PC-9 (cell line): ENCODE data around the gene RTKN. TPM values are rescaled to one million over a fixed set of nuclear protein-coding genes. Genes with fewer than 3 reads are reported as not detected.
A peak's percentile ranks its signal among the peaks of the same experiment; 100 is the strongest.

ENCODE experiments used
- BruUV-seq: library from RNA; stranded (reverse); fragments of 400-500 nt; replicated peaks from 2 replicates; lab custom pipeline; 2021; lab: Mats Ljungman, UMichigan
- CTCF ChIA-PET: fragments of 300-600 bp; sonication (Branson Sonifier 250); formaldehyde crosslinking; loops from one replicate; lab custom pipeline; 2022; ENCODE audit warnings: antibody characterized with exemption; lab: Charles Lee
- POLR2A ChIA-PET: fragments of 300-600 bp; sonication (Branson Sonifier 250); formaldehyde crosslinking; loops from one replicate; lab custom pipeline; 2022; ENCODE audit warnings: antibody characterized with exemption; ENCODE audit not compliant: unreplicated experiment; lab: Charles Lee
- DNase-seq, 2 experiments: peaks; one replicate each; pipeline versions ENCODE4 v3.0.0 to v3.0.0-alpha.2; 2015 to 2022; ENCODE audit warnings: mixed read lengths in 1 of 2
- H2AFZ ChIP-seq: fragments of 200-600 bp; sonication (generic); 2 replicates; pipeline ENCODE4 v1.8.1; 2017; ENCODE audit warnings: antibody characterized with exemption
- H3F3A ChIP-seq: fragments of 200-600 bp; sonication (generic); 2 replicates; pipeline ENCODE4 v1.8.1; 2017; ENCODE audit warnings: antibody characterized with exemption, mild to moderate bottlenecking, low read depth; ENCODE audit not compliant: insufficient read depth
- H3K27ac ChIP-seq: fragments of 200-600 bp; sonication (generic); 2 replicates; pipeline ENCODE4 v1.6.1; 2016; ENCODE audit warnings: mixed run types
- H3K27me3 ChIP-seq: fragments of 200-600 bp; sonication (generic); 2 replicates; pipeline ENCODE4 v1.6.1; 2016; ENCODE audit warnings: low read depth, mixed run types; ENCODE audit not compliant: insufficient read depth
- H3K36me3 ChIP-seq: fragments of 200-600 bp; sonication (generic); 2 replicates; pipeline ENCODE4 v1.6.1; 2016; ENCODE audit warnings: low read depth, mixed run types
- H3K4me1 ChIP-seq: fragments of 200-600 bp; sonication (generic); replicated peaks from 2 replicates; pipeline ENCODE4 v1.6.1; 2016; ENCODE audit warnings: mixed run types; ENCODE audit not compliant: insufficient read depth
- H3K4me2 ChIP-seq: fragments of 200-600 bp; sonication (generic); 2 replicates; pipeline ENCODE4 v1.6.1; 2017; ENCODE audit warnings: mixed run types
- H3K4me3 ChIP-seq: fragments of 200-600 bp; sonication (generic); 2 replicates; pipeline ENCODE4 v1.6.1; 2016; ENCODE audit warnings: mixed run types
- H3K79me2 ChIP-seq: fragments of 200-600 bp; sonication (generic); 2 replicates; pipeline ENCODE4 v1.6.1; 2017; ENCODE audit warnings: low read depth, mixed run types
- H3K9me2 ChIP-seq: fragments of 200-600 bp; sonication (generic); 2 replicates; pipeline ENCODE4 v1.8.1; 2017; ENCODE audit warnings: mild to moderate bottlenecking; ENCODE audit not compliant: insufficient read depth
- H3K9me3 ChIP-seq: fragments of 200-600 bp; sonication (generic); 2 replicates; pipeline ENCODE4 v1.8.1; 2016; ENCODE audit warnings: low read depth; ENCODE audit not compliant: insufficient read depth
- H4K20me1 ChIP-seq: fragments of 200-600 bp; sonication (generic); 2 replicates; pipeline ENCODE4 v1.8.1; 2017; ENCODE audit not compliant: insufficient read depth
- EZH2 ChIP-seq: fragments of 200-600 bp; sonication (generic); IDR thresholded peaks from 2 replicates; pipeline ENCODE4 v1.8.0; 2017; ENCODE audit warnings: antibody characterized with exemption, low read depth
- intact Hi-C: fragments of 100-400 bp; cut with micrococcal nuclease; formaldehyde crosslinking; loops from one replicate; pipeline ENCODE4 v1.10.0; 2022; ENCODE audit not compliant: unreplicated experiment
- total RNA-seq: library from RNA; stranded (reverse); gene quantifications from 2 replicates; pipeline ENCODE4 v1.2.3, GENCODE V29; 2021
- TF ChIP-seq, protein P1 (sequence below): fragments of 200-600 bp; sonication (generic); conservative IDR thresholded peaks from 2 replicates; pipeline ENCODE4 v1.6.1; 2017; ENCODE audit warnings: mixed run types, antibody characterized with exemption, mild to moderate bottlenecking, moderate library complexity

Gene RTKN
- total RNA-seq, 1 experiment from 2014 or later, result 58.9 TPM

DNA sequence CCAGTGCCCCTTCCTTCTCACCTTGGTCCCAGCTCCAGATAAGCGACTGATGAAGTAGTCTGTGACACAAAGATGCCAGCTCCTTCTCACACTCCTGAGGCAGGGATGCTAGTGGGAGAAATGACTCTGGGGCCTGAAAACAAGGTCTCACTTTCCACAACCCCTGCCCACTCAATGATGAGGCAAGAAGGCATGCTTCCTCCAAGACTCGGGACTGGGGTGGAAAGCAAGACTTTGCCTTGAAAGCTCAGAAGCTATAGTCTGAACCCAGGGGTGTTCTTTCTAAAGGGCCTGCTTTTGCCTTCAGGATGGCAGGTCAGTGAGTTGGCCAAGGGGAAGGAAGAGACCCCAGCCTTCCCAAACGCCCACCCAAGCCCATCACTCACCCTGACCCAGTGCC, 39.7 kb upstream of the RTKN start:
- CTCF ChIA-PET, result no interaction called here
- Histone ChIP-seq H3K27ac (no peak overlapping the region), H3K79me2 (peaks cover 37% of the 10 kb centered on the region), H3K4me3 (peak overlapping the region; percentile 92), H3K9me2 (no peaks in the 10 kb centered on the region), H3K4me1 (peaks cover 13% of the 10 kb centered on the region), H4K20me1 (no peaks in the 10 kb centered on the region), H3K27me3 (no peaks in the 10 kb centered on the region), H3F3A (peaks cover 20% of the 10 kb centered on the region; the same call in 1 of the 2 replicates), H3K4me2 (peak overlapping the region; percentile 89), H3K36me3 (peaks cover 12% of the 10 kb centered on the region), H2AFZ (peak overlapping the region; percentile 94; the same call in 1 of the 2 replicates), H3K9me3 (no peaks in the 10 kb centered on the region)
- BruUV-seq, result no TSS peak
- DNase-seq, result no peak
- POLR2A ChIA-PET, result interaction anchor here (0.5 to 0.7 kb wide), 3 partner anchors 51 to 189 kb away, joined by 3 to 6 read pairs (median 4); no protein-coding TSS in a partner anchor
- intact Hi-C loops, result loop anchor here (5.0 to 10.0 kb wide), 2 partner anchors 66 to 173 kb away; partner anchors contain the start of gene SEMA4F
- TF ChIP-seq, protein P1, sequence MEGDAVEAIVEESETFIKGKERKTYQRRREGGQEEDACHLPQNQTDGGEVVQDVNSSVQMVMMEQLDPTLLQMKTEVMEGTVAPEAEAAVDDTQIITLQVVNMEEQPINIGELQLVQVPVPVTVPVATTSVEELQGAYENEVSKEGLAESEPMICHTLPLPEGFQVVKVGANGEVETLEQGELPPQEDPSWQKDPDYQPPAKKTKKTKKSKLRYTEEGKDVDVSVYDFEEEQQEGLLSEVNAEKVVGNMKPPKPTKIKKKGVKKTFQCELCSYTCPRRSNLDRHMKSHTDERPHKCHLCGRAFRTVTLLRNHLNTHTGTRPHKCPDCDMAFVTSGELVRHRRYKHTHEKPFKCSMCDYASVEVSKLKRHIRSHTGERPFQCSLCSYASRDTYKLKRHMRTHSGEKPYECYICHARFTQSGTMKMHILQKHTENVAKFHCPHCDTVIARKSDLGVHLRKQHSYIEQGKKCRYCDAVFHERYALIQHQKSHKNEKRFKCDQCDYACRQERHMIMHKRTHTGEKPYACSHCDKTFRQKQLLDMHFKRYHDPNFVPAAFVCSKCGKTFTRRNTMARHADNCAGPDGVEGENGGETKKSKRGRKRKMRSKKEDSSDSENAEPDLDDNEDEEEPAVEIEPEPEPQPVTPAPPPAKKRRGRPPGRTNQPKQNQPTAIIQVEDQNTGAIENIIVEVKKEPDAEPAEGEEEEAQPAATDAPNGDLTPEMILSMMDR, result no peak
- TF ChIP-seq EZH2, result no peak

- POLR2A ChIA-PET, result no interaction called here
- intact Hi-C loops, result no loop called here
- Histone ChIP-seq H3K9me3 (no peaks in the 10 kb centered on the region), H3K4me2 (no peak overlapping the region), H3K27ac (no peak overlapping the region), H3K79me2 (peaks cover 4% of the 10 kb centered on the region; the same call in 1 of the 2 replicates), H3K4me3 (no peak overlapping the region), H3K4me1 (peaks cover 9% of the 10 kb centered on the region), H3K9me2 (no peaks in the 10 kb centered on the region), H3K36me3 (peaks cover 4% of the 10 kb centered on the region), H4K20me1 (no peaks in the 10 kb centered on the region), H2AFZ (no peak overlapping the region), H3K27me3 (no peaks in the 10 kb centered on the region), H3F3A (peaks cover 66% of the 10 kb centered on the region)
- no TSS peak for BruUV-seq
- CTCF ChIA-PET, result no interaction called here
- no peak for TF ChIP-seq EZH2
- TF ChIP-seq, protein P1, result peak; percentile 49; the same call in 1 of the 2 replicates
- no peak for DNase-seq
Measured at GRCh38 chr2:74474899-74475298, 33.2 kb upstream of the RTKN start.

- no peaks in the 10 kb centered on the region for H3K27me3 ChIP-seq
- intact Hi-C loops, result no loop called here
- no peaks in the 10 kb centered on the region for H4K20me1 ChIP-seq
- no peak overlapping the region for H3K27ac ChIP-seq
- no peaks in the 10 kb centered on the region for H3K9me2 ChIP-seq
- POLR2A ChIA-PET, result no interaction called here
- no peaks in the 10 kb centered on the region for H3K9me3 ChIP-seq
- H2AFZ ChIP-seq, result no peak overlapping the region
- H3K4me3 ChIP-seq, result no peak overlapping the region
- peaks cover 9% of the 10 kb centered on the region for H3K4me1 ChIP-seq
- H3K4me2 ChIP-seq, result no peak overlapping the region
- peaks cover 66% of the 10 kb centered on the region for H3F3A ChIP-seq
- 0 out of 2 replicates have a peak, but pooled peaks cover 3% of the 10 kb centered on the region for H3K79me2 ChIP-seq
- no TSS peak for BruUV-seq
- CTCF ChIA-PET, result no interaction called here
- no peak for DNase-seq
- H3K36me3 ChIP-seq, result peaks cover under 1% of the 10 kb centered on the region; the same call in 1 of the 2 replicates
- TF ChIP-seq EZH2, result no peak
- TF ChIP-seq, protein P1, result no peak
Measured at GRCh38 chr2:74474481-74474880, 32.7 kb upstream of the RTKN start.
